Effector memory CD8-positive, alpha-beta T cell (primary cell): ENCODE results near the gene INO80D.
A peak's percentile ranks its signal among the peaks of the same experiment; 100 is the strongest.

ENCODE experiments used
- ATAC-seq: fragments of 150-1000 bp; cut with Tn5 transposase; replicated peaks from 2 replicates; pipeline ENCODE4 v1.10.0; 2021; ENCODE audit warnings: mild to moderate bottlenecking, moderate library complexity
- DNase-seq, 3 experiments: peaks; one replicate each; pipeline ENCODE4 v3.0.0; 2021
- H3K27ac Mint-ChIP-seq, 2 donors: one replicate each; pipeline ENCODE4 v1.8.0; 2022; ENCODE audit warnings: mild to moderate bottlenecking in 2 of 2, mixed read lengths in 2 of 2, moderate library complexity in 2 of 2
- H3K27me3 Mint-ChIP-seq, 2 donors: one replicate each; pipeline ENCODE4 v1.8.0; 2022; ENCODE audit warnings: mixed read lengths in 2 of 2
- H3K36me3 Mint-ChIP-seq: one replicate; pipeline ENCODE4 v1.8.0; 2022; ENCODE audit warnings: mild to moderate bottlenecking, moderate library complexity, mixed read lengths; ENCODE audit not compliant: insufficient read depth
- H3K4me1 Mint-ChIP-seq, 2 donors: one replicate each; pipeline ENCODE4 v1.8.0; 2022; ENCODE audit warnings: low read depth in 2 of 2, mixed read lengths in 2 of 2
- H3K4me3 Mint-ChIP-seq, 2 donors: one replicate each; pipeline ENCODE4 v1.8.0; 2022; ENCODE audit warnings: mild to moderate bottlenecking in 2 of 2, mixed read lengths in 2 of 2, moderate library complexity in 2 of 2
- H3K9me3 Mint-ChIP-seq, 2 donors: one replicate each; pipeline ENCODE4 v1.8.0; 2022; ENCODE audit warnings: mixed read lengths in 2 of 2

The INO80D gene

GRCh38 chr2:205948883-205949282, 137.1 kb downstream of the INO80D start:
- H3K4me3 Mint-ChIP-seq, result no peak overlapping the region
- peaks cover 47 to 96% of the 10 kb centered on the region in 2 donors for H3K27me3 Mint-ChIP-seq
- DNase-seq (no peak), ATAC-seq (no peak)
- peaks cover 6% of the 10 kb centered on the region for H3K36me3 Mint-ChIP-seq
- peaks cover 0 to 2% of the 10 kb centered on the region in 2 donors for H3K4me1 Mint-ChIP-seq
- H3K9me3 Mint-ChIP-seq, result peaks cover 0 to 8% of the 10 kb centered on the region in 2 donors
- no peak overlapping the region for H3K27ac Mint-ChIP-seq

- no peak overlapping the region for H3K27ac Mint-ChIP-seq
- H3K36me3 Mint-ChIP-seq, result peaks cover 6% of the 10 kb centered on the region
- H3K4me1 Mint-ChIP-seq, result peaks cover 0 to 2% of the 10 kb centered on the region in 2 donors
- peaks cover 0 to 8% of the 10 kb centered on the region in 2 donors for H3K9me3 Mint-ChIP-seq
- DNase-seq (no peak), ATAC-seq (no peak)
- no peak overlapping the region for H3K4me3 Mint-ChIP-seq
- peaks cover 47 to 96% of the 10 kb centered on the region in 2 donors for H3K27me3 Mint-ChIP-seq
These were observed 137.5 kb downstream of the INO80D start for GRCh38 chr2:205948496-205948837.

- Mint-ChIP-seq H3K4me1 (peaks cover 0 to 2% of the 10 kb centered on the region in 2 donors), H3K27me3 (peaks cover 43 to 90% of the 10 kb centered on the region in 2 donors), H3K9me3 (peaks cover 0 to 8% of the 10 kb centered on the region in 2 donors), H3K36me3 (peaks cover 6% of the 10 kb centered on the region), H3K4me3 (no peak overlapping the region), H3K27ac (no peak overlapping the region)
- peak; percentile 64 for ATAC-seq
- DNase-seq, result peak; percentile 32 to 58 (median 40)
These were observed 138.1 kb downstream of the INO80D start for GRCh38 chr2:205947621-205948495.

GRCh38 chr2:205946226-205946625, 139.7 kb downstream of the INO80D start:
- Mint-ChIP-seq H3K9me3 (peaks cover 0 to 1% of the 10 kb centered on the region in 2 donors), H3K27me3 (peaks cover 34 to 80% of the 10 kb centered on the region in 2 donors), H3K27ac (no peak overlapping the region), H3K4me1 (peaks cover 0 to 2% of the 10 kb centered on the region in 2 donors), H3K4me3 (no peak overlapping the region), H3K36me3 (peaks cover 3% of the 10 kb centered on the region)
- no peak for DNase-seq
- no peak for ATAC-seq
